Nephron progenitor cell (in vitro differentiated cells): ENCODE results near the gene C5orf22.

ENCODE experiments used
- DNase-seq: peaks from one replicate; pipeline ENCODE4 v3.0.0; 2021
- H3K27ac Mint-ChIP-seq: 2 replicates; pipeline ENCODE4 v1.8.0; 2021; ENCODE audit warnings: mild to moderate bottlenecking, moderate library complexity, mixed read lengths
- H3K27me3 Mint-ChIP-seq: 2 replicates; pipeline ENCODE4 v1.8.0; 2021; ENCODE audit warnings: mild to moderate bottlenecking, low read depth, mixed read lengths; ENCODE audit not compliant: poor library complexity
- H3K36me3 Mint-ChIP-seq: 2 replicates; pipeline ENCODE4 v1.8.0; 2021; ENCODE audit warnings: low read depth, mixed read lengths
- H3K4me1 Mint-ChIP-seq: 2 replicates; pipeline ENCODE4 v1.8.0; 2021; ENCODE audit warnings: mixed read lengths
- H3K4me3 Mint-ChIP-seq: 2 replicates; pipeline ENCODE4 v1.8.0; 2021; ENCODE audit warnings: mild to moderate bottlenecking, moderate library complexity, mixed read lengths
- H3K9me3 Mint-ChIP-seq: 2 replicates; pipeline ENCODE4 v1.8.0; 2021; ENCODE audit warnings: mild to moderate bottlenecking, moderate library complexity, mixed read lengths
- CTCF ChIP-seq: fragments of 200-600 bp; sonication (generic); IDR thresholded peaks from 2 replicates; pipeline ENCODE4 v1.5.0; 2021; ENCODE audit warnings: antibody characterized with exemption

Gene C5orf22

DNA sequence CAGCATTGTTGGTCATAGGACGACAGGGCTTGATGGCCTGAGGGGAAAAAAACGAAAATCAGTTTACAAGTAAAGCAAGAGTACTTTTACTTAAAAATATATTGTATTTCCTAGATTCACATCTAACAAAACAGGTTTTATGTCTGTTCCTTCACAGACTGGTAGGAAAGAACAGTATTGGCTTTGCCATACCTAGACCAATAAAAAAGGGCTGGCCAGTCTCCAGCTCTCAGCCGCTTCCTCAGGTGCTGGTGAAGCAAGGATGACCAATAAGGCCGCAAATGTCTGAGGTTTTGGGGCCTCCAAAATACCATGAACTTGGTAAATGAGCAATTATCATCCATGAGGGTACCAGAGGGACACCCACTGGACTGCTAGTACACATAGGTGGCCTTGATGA is 36.8 kb upstream of the C5orf22 start:
- Mint-ChIP-seq H3K27me3 (no peaks in the 10 kb centered on the region), H3K4me3 (no peak overlapping the region), H3K27ac (no peak overlapping the region), H3K36me3 (peaks cover 86% of the 10 kb centered on the region), H3K4me1 (peaks cover 3% of the 10 kb centered on the region), H3K9me3 (no peaks in the 10 kb centered on the region)
- TF ChIP-seq CTCF, result no peak
- no peak for DNase-seq

- H3K9me3 Mint-ChIP-seq, result no peaks in the 10 kb centered on the region
- TF ChIP-seq CTCF, result no peak
- no peak overlapping the region for H3K27ac Mint-ChIP-seq
- no peak overlapping the region for H3K4me3 Mint-ChIP-seq
- H3K27me3 Mint-ChIP-seq, result no peaks in the 10 kb centered on the region
- peaks cover 83% of the 10 kb centered on the region for H3K36me3 Mint-ChIP-seq
- H3K4me1 Mint-ChIP-seq, result peaks cover 6% of the 10 kb centered on the region
- DNase-seq, result no peak
Observed at GRCh38 chr5:31496301-31496700, 35.8 kb upstream of the C5orf22 start.

- H3K36me3 Mint-ChIP-seq, result peaks cover 83% of the 10 kb centered on the region
- H3K4me3 Mint-ChIP-seq, result no peak overlapping the region
- DNase-seq, result no peak
- H3K9me3 Mint-ChIP-seq, result no peaks in the 10 kb centered on the region
- H3K4me1 Mint-ChIP-seq, result peaks cover 6% of the 10 kb centered on the region
- no peaks in the 10 kb centered on the region for H3K27me3 Mint-ChIP-seq
- H3K27ac Mint-ChIP-seq, result no peak overlapping the region
- no peak for TF ChIP-seq CTCF
Observed at GRCh38 chr5:31496891-31497290, 35.2 kb upstream of the C5orf22 start.

- H3K36me3 Mint-ChIP-seq, result peaks cover 87% of the 10 kb centered on the region
- no peak overlapping the region for H3K4me3 Mint-ChIP-seq
- DNase-seq, result no peak
- no peak for TF ChIP-seq CTCF
- H3K4me1 Mint-ChIP-seq, result peaks cover 6% of the 10 kb centered on the region
- H3K27me3 Mint-ChIP-seq, result peaks cover 2% of the 10 kb centered on the region
- no peak overlapping the region for H3K27ac Mint-ChIP-seq
- H3K9me3 Mint-ChIP-seq, result no peaks in the 10 kb centered on the region
Observed at GRCh38 chr5:31500256-31500655, 31.8 kb upstream of the C5orf22 start.

GRCh38 chr5:31502506-31502905 is 29.6 kb upstream of the C5orf22 start:
- Mint-ChIP-seq H3K4me3 (no peak overlapping the region), H3K27ac (no peak overlapping the region), H3K36me3 (peaks cover 74% of the 10 kb centered on the region), H3K9me3 (no peaks in the 10 kb centered on the region), H3K4me1 (peaks cover 6% of the 10 kb centered on the region), H3K27me3 (peaks cover 2% of the 10 kb centered on the region)
- no peak for TF ChIP-seq CTCF
- DNase-seq, result no peak

- no peak overlapping the region for H3K4me3 Mint-ChIP-seq
- no peaks in the 10 kb centered on the region for H3K9me3 Mint-ChIP-seq
- TF ChIP-seq CTCF, result no peak
- H3K27me3 Mint-ChIP-seq, result peaks cover 5% of the 10 kb centered on the region
- peaks cover 6% of the 10 kb centered on the region for H3K4me1 Mint-ChIP-seq
- no peak overlapping the region for H3K27ac Mint-ChIP-seq
- no peak for DNase-seq
- H3K36me3 Mint-ChIP-seq, result peaks cover 71% of the 10 kb centered on the region
Observed at GRCh38 chr5:31504529-31504928, 27.6 kb upstream of the C5orf22 start.
